HG03432 (cell line): Measurements from ENCODE around the gene BCOR.

Experiments used
- ATAC-seq: cut with Tn5 transposase; IDR thresholded peaks from one replicate; pipeline ENCODE4 v1.9.1; 2021; ENCODE audit warnings: mild to moderate bottlenecking, moderate library complexity; ENCODE audit not compliant: unreplicated experiment

The BCOR gene

GRCh38 chrX:40007131-40007755 lies 90.5 kb downstream of the BCOR start:
- no peak for ATAC-seq

GRCh38 chrX:40006106-40007017 lies 91.4 kb downstream of the BCOR start:
- peak; percentile 54 for ATAC-seq

GRCh38 chrX:40005292-40006011 lies 92.3 kb downstream of the BCOR start:
- ATAC-seq, result peak; percentile 22

GRCh38 chrX:40004921-40005291 lies 92.9 kb downstream of the BCOR start:
- ATAC-seq, result no peak

- no peak for ATAC-seq
These were observed 93.6 kb downstream of the BCOR start for GRCh38 chrX:40004246-40004535.

GRCh38 chrX:40003428-40004245 lies 94.1 kb downstream of the BCOR start:
- no peak for ATAC-seq

- ATAC-seq, result no peak
These were observed 94.7 kb downstream of the BCOR start for GRCh38 chrX:40003071-40003427.
